IMR-90 (cell line): Measurements from ENCODE around the gene CARD18. TPM values are rescaled to one million over a fixed set of nuclear protein-coding genes. Genes with fewer than 3 reads are reported as not detected.

ENCODE experiments used
- ATAC-seq: fragments of 200-7000 bp; cut with Tn5 transposase; 2 replicates; pipeline ENCODE4 v1.9.1; 2020; ENCODE audit warnings: low read depth, mild to moderate bottlenecking, moderate library complexity
- BruUV-seq: library from RNA; stranded (reverse); fragments of 400-500 nt; replicated peaks from 2 replicates; lab custom pipeline; 2021; lab: Mats Ljungman, UMichigan
- CTCF ChIA-PET: fragments of 300-600 bp; formaldehyde crosslinking; extraction: SDS; loops from one replicate; lab custom pipeline; 2021; ENCODE audit warnings: antibody characterized with exemption; lab: Yijun Ruan, JAX
- POLR2A ChIA-PET: fragments of 300-600 bp; sonication (Branson Sonifier 250); formaldehyde crosslinking; loops from one replicate; lab custom pipeline; 2022; ENCODE audit warnings: antibody characterized with exemption; ENCODE audit not compliant: unreplicated experiment; lab: Charles Lee
- DNase-seq: peaks from one replicate; pipeline ENCODE4 v3.0.0; 2013
- H2AFZ ChIP-seq: replicated peaks from 2 replicates; pipeline ENCODE3; 2013; ENCODE audit warnings: low read length, mild to moderate bottlenecking; ENCODE audit not compliant: poor library complexity
- H2AK5ac ChIP-seq: 2 replicates; pipeline ENCODE4 v1.6.1; 2013; ENCODE audit warnings: low read depth, low read length, inconsistent platforms
- H2AK9ac ChIP-seq: replicated peaks from 2 replicates; pipeline ENCODE3; 2013; ENCODE audit warnings: mild to moderate bottlenecking, low read depth, low read length, moderate library complexity; ENCODE audit not compliant: poor library complexity
- H2BK120ac ChIP-seq: 2 replicates; pipeline ENCODE4 v1.6.1; 2013; ENCODE audit warnings: low read depth, low read length, inconsistent platforms
- H2BK15ac ChIP-seq: 3 replicates; pipeline ENCODE4 v1.6.1; 2013; ENCODE audit warnings: low read depth, low read length, inconsistent platforms
- H2BK20ac ChIP-seq: 2 replicates; pipeline ENCODE4 v1.6.1; 2013; ENCODE audit warnings: low read depth, mild to moderate bottlenecking, inconsistent platforms, low read length, moderate library complexity
- H2BK5ac ChIP-seq: 2 replicates; pipeline ENCODE4 v1.6.1; 2013; ENCODE audit warnings: mild to moderate bottlenecking, low read depth, low read length, inconsistent platforms; ENCODE audit not compliant: poor library complexity, severe bottlenecking
- H3K14ac ChIP-seq: replicated peaks from 2 replicates; pipeline ENCODE4 v1.6.1; 2013; ENCODE audit warnings: low read depth, low read length, inconsistent platforms
- H3K18ac ChIP-seq: 2 replicates; pipeline ENCODE4 v1.6.1; 2013; ENCODE audit warnings: low read depth, low read length, control low read depth
- H3K23ac ChIP-seq: 2 replicates; pipeline ENCODE4 v1.6.1; 2013; ENCODE audit warnings: low read depth, low read length, inconsistent platforms
- H3K27ac ChIP-seq: 2 replicates; pipeline ENCODE4 v1.5.1; 2013; ENCODE audit warnings: mild to moderate bottlenecking, control low read depth, low read length; ENCODE audit not compliant: insufficient read depth
- H3K27me3 ChIP-seq: 2 replicates; pipeline ENCODE4 v1.6.1; 2013; ENCODE audit warnings: low read length; ENCODE audit not compliant: control insufficient read depth, insufficient read depth
- H3K36me3 ChIP-seq: 2 replicates; pipeline ENCODE4 v1.6.1; 2013; ENCODE audit warnings: low read length, mixed read lengths; ENCODE audit not compliant: control insufficient read depth, insufficient read depth
- H3K4ac ChIP-seq: 2 replicates; pipeline ENCODE4 v1.6.1; 2013; ENCODE audit warnings: low read depth, low read length, inconsistent platforms
- H3K4me1 ChIP-seq: 2 replicates; pipeline ENCODE4 v1.6.1; 2013; ENCODE audit warnings: low read length, mixed read lengths; ENCODE audit not compliant: control insufficient read depth, insufficient read depth
- H3K4me2 ChIP-seq: 2 replicates; pipeline ENCODE4 v1.6.1; 2013; ENCODE audit warnings: low read depth, mild to moderate bottlenecking, control low read depth, low read length, moderate library complexity
- H3K4me3 ChIP-seq: 2 replicates; pipeline ENCODE4 v1.5.1; 2013; ENCODE audit warnings: low read depth, mild to moderate bottlenecking, control low read depth, low read length, moderate library complexity; ENCODE audit not compliant: insufficient read depth
- H3K56ac ChIP-seq: 2 replicates; pipeline ENCODE4 v1.6.1; 2013; ENCODE audit warnings: low read length, inconsistent platforms; ENCODE audit not compliant: insufficient read depth; ENCODE audit errors: extremely low read depth
- H3K79me1 ChIP-seq, 2 experiments: 2 replicates each; pipeline ENCODE4 v1.6.1; 2013; ENCODE audit warnings: low read length in 2 of 2, inconsistent platforms in 1 of 2, low read depth in 1 of 2
- H3K9ac ChIP-seq: 2 replicates; pipeline ENCODE4 v1.6.1; 2013; ENCODE audit warnings: low read depth, low read length, control low read depth
- H3K9me1 ChIP-seq: 2 replicates; pipeline ENCODE4 v1.6.1; 2013; ENCODE audit warnings: low read length, inconsistent platforms; ENCODE audit not compliant: insufficient read depth
- H3K9me3 ChIP-seq: 2 replicates; pipeline ENCODE4 v1.6.1; 2013; ENCODE audit warnings: low read length; ENCODE audit not compliant: control insufficient read depth, insufficient read depth
- H4K20me1 ChIP-seq: 2 replicates; pipeline ENCODE4 v1.6.1; 2013; ENCODE audit warnings: low read length, inconsistent platforms; ENCODE audit not compliant: insufficient read depth
- H4K5ac ChIP-seq: 2 replicates; pipeline ENCODE4 v1.6.1; 2013; ENCODE audit warnings: mild to moderate bottlenecking, low read depth, low read length, control low read depth
- H4K8ac ChIP-seq, 2 experiments: 2 replicates each; pipeline ENCODE4 v1.6.1; 2013; ENCODE audit warnings: low read depth in 2 of 2, low read length in 2 of 2, control low read depth in 1 of 2, inconsistent platforms in 1 of 2
- H4K91ac ChIP-seq: 2 replicates; pipeline ENCODE4 v1.6.1; 2013; ENCODE audit warnings: low read depth, low read length, inconsistent platforms; ENCODE audit not compliant: insufficient read depth
- CEBPB ChIP-seq: IDR thresholded peaks from 2 replicates; pipeline ENCODE4 v1.6.1; 2012; ENCODE audit warnings: low read depth, low read length, improper control_type of control experiment
- FOS ChIP-seq: fragments of 150-350 bp; IDR thresholded peaks from 2 replicates; pipeline ENCODE4 v1.6.1; 2016; ENCODE audit warnings: low read depth, low read length
- SMC3 ChIP-seq: fragments of 150-350 bp; IDR thresholded peaks from 2 replicates; pipeline ENCODE4 v1.6.1; 2016; ENCODE audit warnings: low read depth, mild to moderate bottlenecking, antibody characterized with exemption, low read length, moderate library complexity
- WGBS, 2 experiments: methylation state at CpG; one replicate each; pipeline versions ENCODE4 v1.1.5 to v1.1.7; 2013; ENCODE audit warnings: missing lambda C conversion rate in 2 of 2; ENCODE audit not compliant: insufficient read length in 1 of 2; ENCODE audit errors: extremely low coverage in 2 of 2; 5-methylcytosine and 5-hydroxymethylcytosine counted together
- dilution Hi-C: fragments of 300-500 bp; cut with HindIII; formaldehyde crosslinking; loops from one replicate; pipeline ENCODE4 v1.14.3; 2018; ENCODE audit warnings: low sequenced_read_pairs; ENCODE audit not compliant: unreplicated experiment
- in situ Hi-C: fragments of 300-500 bp; cut with MboI; formaldehyde crosslinking; loops from 3 replicates; pipeline ENCODE4 v1.14.3; 2019; ENCODE audit warnings: low sequenced_read_pairs, inconsistent platforms, mixed read lengths
- intact Hi-C: fragments of 100-400 bp; cut with micrococcal nuclease; formaldehyde crosslinking; loops from 2 replicates; pipeline ENCODE4 v1.10.0; 2022
- polyA plus RNA-seq, 3 experiments: library from polyadenylated mRNA; depleted of rRNA; stranded (reverse); fragments of >200 nt; gene quantifications; 2 replicates each; pipeline ENCODE4 v1.2.3, GENCODE V29; 2012; ENCODE audit warnings: low replicate concordance in 1 of 3
- total RNA-seq: library from RNA; depleted of rRNA; stranded (reverse); fragments of >200 nt; gene quantifications from 2 replicates; pipeline ENCODE4 v1.2.3, GENCODE V29; 2012
- TF ChIP-seq, protein P1 (sequence below): fragments of 150-350 bp; IDR thresholded peaks from 2 replicates; pipeline ENCODE4 v1.6.1; 2017; ENCODE audit warnings: mild to moderate bottlenecking, antibody characterized with exemption, low read length, low read depth

Gene CARD18
- total and polyA plus RNA-seq, 2 of the 4 experiments (the other 2 are of a cell fraction): not detected

GRCh38 chr11:105167244-105167643 is 27.7 kb upstream of the CARD18 start:
- no peak overlapping the region for H2AFZ ChIP-seq
- H3K4me2 ChIP-seq: no peak overlapping the region
- dilution Hi-C loops: no loop called here
- no peaks in the 10 kb centered on the region for H3K79me1 ChIP-seq
- H4K91ac ChIP-seq: no peak overlapping the region
- H3K56ac ChIP-seq: no peak overlapping the region
- no peaks in the 10 kb centered on the region for H3K36me3 ChIP-seq
- BruUV-seq: no TSS peak
- H2AK5ac ChIP-seq: no peak overlapping the region
- ChIA-PET POLR2A (no interaction called here), CTCF (no interaction called here)
- no peak overlapping the region for H3K27ac ChIP-seq
- no peak overlapping the region for H3K23ac ChIP-seq
- H4K8ac ChIP-seq: no peak overlapping the region
- H3K27me3 ChIP-seq: no peaks in the 10 kb centered on the region
- no peaks in the 10 kb centered on the region for H3K4me1 ChIP-seq
- no peak overlapping the region for H3K4ac ChIP-seq
- H2AK9ac ChIP-seq: no peak overlapping the region
- in situ Hi-C loops: no loop called here
- H3K14ac ChIP-seq: no peak overlapping the region
- intact Hi-C loops: no loop called here
- H3K18ac ChIP-seq: no peak overlapping the region
- H3K9ac ChIP-seq: no peak overlapping the region
- no peak overlapping the region for H2BK5ac ChIP-seq
- no peak overlapping the region for H3K4me3 ChIP-seq
- WGBS, 2 experiments: no CpG with 5 or more reads among the region's 3 CpGs
- DNase-seq (no peak), ATAC-seq (no peak)
- no peak overlapping the region for H4K5ac ChIP-seq
- no peak overlapping the region for H2BK15ac ChIP-seq
- no peak overlapping the region for H2BK20ac ChIP-seq
- no peak overlapping the region for H2BK120ac ChIP-seq
- H3K9me3 ChIP-seq: peaks cover 2% of the 10 kb centered on the region; the same call in 1 of the 2 replicates
- H4K20me1 ChIP-seq: no peaks in the 10 kb centered on the region
- no peaks in the 10 kb centered on the region for H3K9me1 ChIP-seq
- TF ChIP-seq SMC3 (no peak), CEBPB (peak; percentile 83), FOS (no peak)
- TF ChIP-seq, protein P1, sequence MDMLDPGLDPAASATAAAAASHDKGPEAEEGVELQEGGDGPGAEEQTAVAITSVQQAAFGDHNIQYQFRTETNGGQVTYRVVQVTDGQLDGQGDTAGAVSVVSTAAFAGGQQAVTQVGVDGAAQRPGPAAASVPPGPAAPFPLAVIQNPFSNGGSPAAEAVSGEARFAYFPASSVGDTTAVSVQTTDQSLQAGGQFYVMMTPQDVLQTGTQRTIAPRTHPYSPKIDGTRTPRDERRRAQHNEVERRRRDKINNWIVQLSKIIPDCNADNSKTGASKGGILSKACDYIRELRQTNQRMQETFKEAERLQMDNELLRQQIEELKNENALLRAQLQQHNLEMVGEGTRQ: no peak
